ENCODE measurements around the gene TTC39B. TPM values are rescaled to one million over a fixed set of nuclear protein-coding genes. Genes with fewer than 3 reads are reported as not detected.

The TTC39B gene
- total and polyA plus RNA-seq, 4 donors, result 1.8 to 11.7 (median 2.8) TPM

DNA sequence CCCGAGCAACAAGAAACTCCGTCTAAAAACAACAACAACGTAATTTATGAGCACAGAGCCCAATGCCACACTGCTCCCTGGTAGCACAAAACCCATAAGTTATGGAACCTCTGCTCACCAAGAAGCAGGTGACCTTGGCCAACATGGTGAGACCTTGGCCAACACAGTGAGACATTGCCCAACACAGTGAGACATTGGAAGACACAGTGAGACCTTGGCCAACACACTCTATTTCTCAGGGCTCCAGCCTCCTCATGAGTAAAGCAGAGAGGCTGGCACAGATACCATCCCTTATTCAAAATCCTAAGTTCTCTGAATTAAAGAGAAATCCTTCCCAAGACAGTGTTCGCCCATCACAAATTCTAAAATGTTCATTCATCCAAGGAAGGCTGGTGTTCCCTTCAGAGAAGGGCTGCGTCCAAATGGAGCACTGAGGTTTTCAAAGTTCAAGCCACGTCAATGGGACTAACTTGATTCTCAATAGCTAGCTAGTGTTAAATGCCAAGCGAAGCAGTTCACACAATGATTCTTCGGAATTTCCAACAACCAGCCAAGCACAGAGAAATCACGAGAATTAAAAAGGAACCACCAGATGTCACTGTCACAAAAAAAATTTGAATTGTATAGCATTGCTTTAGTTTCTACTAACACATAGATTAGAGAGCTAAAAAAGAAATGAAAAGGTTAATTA lies 29.5 kb downstream of the TTC39B start:
- H3K4me3 ChIP-seq (ENCODE audit: low read depth in 1 of 3, low read length in 3 of 3), result no peak overlapping the region
- H3K27ac ChIP-seq (ENCODE audit: low read depth in 1 of 2, low read length in 2 of 2), result no peak overlapping the region
- peaks cover 1 to 35% (median 21%) of the 10 kb centered on the region in 4 donors for H3K4me1 ChIP-seq (ENCODE audit: control insufficient read depth in 4 of 4, insufficient read depth in 4 of 4, low read length in 3 of 4)
- no peaks in the 10 kb centered on the region for H3K9me3 ChIP-seq (ENCODE audit: control insufficient read depth in 4 of 4, low read length in 3 of 4)
- no peak for TF ChIP-seq HNF4G (IDR thresholded peaks at IDR 0.05)
- TF ChIP-seq RAD21 (IDR thresholded peaks at IDR 0.05), result peak; percentile 80 to 82
- peak; percentile 50 for TF ChIP-seq CTCF (IDR thresholded peaks at IDR 0.05; ENCODE audit: low read depth, low read length, missing input control)
- no peak overlapping the region for H3K9ac ChIP-seq (ENCODE audit: low read depth in 1 of 2, low read length in 2 of 2)
- H3K36me3 ChIP-seq (ENCODE audit: control insufficient read depth in 4 of 4, insufficient read depth in 3 of 4, low read depth in 1 of 4, low read length in 3 of 4), result no peaks in the 10 kb centered on the region
- WGBS, result 56% methylated on average over 9 of the region's 9 CpGs
- H3K27me3 ChIP-seq (ENCODE audit: control insufficient read depth in 4 of 4, insufficient read depth in 4 of 4, low read length in 3 of 4), result no peaks in the 10 kb centered on the region
- no peak for DNase-seq (ENCODE audit: low spot score)

DNA sequence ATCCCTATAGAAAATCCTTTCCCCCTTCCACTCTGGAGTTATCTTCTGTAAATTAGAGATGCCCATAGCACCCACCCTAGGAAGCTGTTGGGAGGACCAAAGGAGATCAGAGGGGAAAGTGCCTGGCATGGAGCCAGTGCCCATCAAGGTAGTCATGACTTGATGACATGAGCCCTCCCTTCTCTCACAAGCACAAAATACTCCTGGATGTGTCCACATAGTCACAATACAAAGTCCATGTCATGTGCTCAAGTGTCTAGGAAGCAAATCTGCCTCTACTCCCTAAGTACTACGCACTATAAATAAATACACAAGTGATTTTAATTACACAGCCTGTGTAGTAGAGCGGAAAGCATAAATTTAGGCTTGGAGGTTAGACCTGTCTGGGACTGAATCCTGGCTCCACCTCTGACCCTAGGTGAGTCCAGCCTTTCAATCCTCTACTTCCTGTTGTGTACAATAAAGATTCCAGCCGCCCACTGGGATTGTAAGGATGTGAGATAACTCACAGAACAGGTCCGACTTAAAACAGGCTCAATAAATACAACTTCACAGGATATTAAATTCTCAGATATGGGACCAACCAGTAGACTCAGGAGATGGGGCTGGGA lies 30.6 kb downstream of the TTC39B start:
- H3K27me3 ChIP-seq (ENCODE audit: control insufficient read depth in 4 of 4, insufficient read depth in 4 of 4, low read length in 3 of 4), result no peaks in the 10 kb centered on the region
- no peak overlapping the region for H3K9ac ChIP-seq (ENCODE audit: low read depth in 1 of 2, low read length in 2 of 2)
- H3K4me3 ChIP-seq (ENCODE audit: low read depth in 1 of 3, low read length in 3 of 3), result no peak overlapping the region
- TF ChIP-seq CTCF (IDR thresholded peaks at IDR 0.05; ENCODE audit: low read depth, low read length, missing input control) (no peak), NR2F2 (IDR thresholded peaks at IDR 0.05) (no peak), HNF4G (IDR thresholded peaks at IDR 0.05) (no peak), RXRA (IDR thresholded peaks at IDR 0.05) (no peak), RAD21 (IDR thresholded peaks at IDR 0.05) (no peak), TAF1 (conservative IDR thresholded peaks at IDR 0.05) (no peak), SP1 (IDR thresholded peaks at IDR 0.05) (no peak), EGR1 (IDR thresholded peaks at IDR 0.05; ENCODE audit: low read depth in 2 of 2) (no peak), FOXA1 (IDR thresholded peaks at IDR 0.05) (no peak), FOXA2 (IDR thresholded peaks at IDR 0.05) (no peak), YY1 (IDR thresholded peaks at IDR 0.05) (no peak), GABPA (IDR thresholded peaks at IDR 0.05 in 1 of 2, conservative IDR thresholded peaks at IDR 0.05 in 1 of 2) (no peak), HNF4A (conservative IDR thresholded peaks at IDR 0.05) (no peak), JUND (IDR thresholded peaks at IDR 0.05) (no peak)
- TF ChIP-seq, protein P1, sequence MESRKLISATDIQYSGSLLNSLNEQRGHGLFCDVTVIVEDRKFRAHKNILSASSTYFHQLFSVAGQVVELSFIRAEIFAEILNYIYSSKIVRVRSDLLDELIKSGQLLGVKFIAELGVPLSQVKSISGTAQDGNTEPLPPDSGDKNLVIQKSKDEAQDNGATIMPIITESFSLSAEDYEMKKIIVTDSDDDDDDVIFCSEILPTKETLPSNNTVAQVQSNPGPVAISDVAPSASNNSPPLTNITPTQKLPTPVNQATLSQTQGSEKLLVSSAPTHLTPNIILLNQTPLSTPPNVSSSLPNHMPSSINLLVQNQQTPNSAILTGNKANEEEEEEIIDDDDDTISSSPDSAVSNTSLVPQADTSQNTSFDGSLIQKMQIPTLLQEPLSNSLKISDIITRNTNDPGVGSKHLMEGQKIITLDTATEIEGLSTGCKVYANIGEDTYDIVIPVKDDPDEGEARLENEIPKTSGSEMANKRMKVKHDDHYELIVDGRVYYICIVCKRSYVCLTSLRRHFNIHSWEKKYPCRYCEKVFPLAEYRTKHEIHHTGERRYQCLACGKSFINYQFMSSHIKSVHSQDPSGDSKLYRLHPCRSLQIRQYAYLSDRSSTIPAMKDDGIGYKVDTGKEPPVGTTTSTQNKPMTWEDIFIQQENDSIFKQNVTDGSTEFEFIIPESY (IDR thresholded peaks at IDR 0.05), result no peak
- TF ChIP-seq, protein P2, sequence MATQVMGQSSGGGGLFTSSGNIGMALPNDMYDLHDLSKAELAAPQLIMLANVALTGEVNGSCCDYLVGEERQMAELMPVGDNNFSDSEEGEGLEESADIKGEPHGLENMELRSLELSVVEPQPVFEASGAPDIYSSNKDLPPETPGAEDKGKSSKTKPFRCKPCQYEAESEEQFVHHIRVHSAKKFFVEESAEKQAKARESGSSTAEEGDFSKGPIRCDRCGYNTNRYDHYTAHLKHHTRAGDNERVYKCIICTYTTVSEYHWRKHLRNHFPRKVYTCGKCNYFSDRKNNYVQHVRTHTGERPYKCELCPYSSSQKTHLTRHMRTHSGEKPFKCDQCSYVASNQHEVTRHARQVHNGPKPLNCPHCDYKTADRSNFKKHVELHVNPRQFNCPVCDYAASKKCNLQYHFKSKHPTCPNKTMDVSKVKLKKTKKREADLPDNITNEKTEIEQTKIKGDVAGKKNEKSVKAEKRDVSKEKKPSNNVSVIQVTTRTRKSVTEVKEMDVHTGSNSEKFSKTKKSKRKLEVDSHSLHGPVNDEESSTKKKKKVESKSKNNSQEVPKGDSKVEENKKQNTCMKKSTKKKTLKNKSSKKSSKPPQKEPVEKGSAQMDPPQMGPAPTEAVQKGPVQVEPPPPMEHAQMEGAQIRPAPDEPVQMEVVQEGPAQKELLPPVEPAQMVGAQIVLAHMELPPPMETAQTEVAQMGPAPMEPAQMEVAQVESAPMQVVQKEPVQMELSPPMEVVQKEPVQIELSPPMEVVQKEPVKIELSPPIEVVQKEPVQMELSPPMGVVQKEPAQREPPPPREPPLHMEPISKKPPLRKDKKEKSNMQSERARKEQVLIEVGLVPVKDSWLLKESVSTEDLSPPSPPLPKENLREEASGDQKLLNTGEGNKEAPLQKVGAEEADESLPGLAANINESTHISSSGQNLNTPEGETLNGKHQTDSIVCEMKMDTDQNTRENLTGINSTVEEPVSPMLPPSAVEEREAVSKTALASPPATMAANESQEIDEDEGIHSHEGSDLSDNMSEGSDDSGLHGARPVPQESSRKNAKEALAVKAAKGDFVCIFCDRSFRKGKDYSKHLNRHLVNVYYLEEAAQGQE (IDR thresholded peaks at IDR 0.05), result no peak
- TF ChIP-seq, protein P3, sequence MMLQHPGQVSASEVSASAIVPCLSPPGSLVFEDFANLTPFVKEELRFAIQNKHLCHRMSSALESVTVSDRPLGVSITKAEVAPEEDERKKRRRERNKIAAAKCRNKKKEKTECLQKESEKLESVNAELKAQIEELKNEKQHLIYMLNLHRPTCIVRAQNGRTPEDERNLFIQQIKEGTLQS (IDR thresholded peaks at IDR 0.05), result no peak
- TF ChIP-seq, protein P4, sequence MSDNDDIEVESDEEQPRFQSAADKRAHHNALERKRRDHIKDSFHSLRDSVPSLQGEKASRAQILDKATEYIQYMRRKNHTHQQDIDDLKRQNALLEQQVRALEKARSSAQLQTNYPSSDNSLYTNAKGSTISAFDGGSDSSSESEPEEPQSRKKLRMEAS (IDR thresholded peaks at IDR 0.05), result no peak
- H3K9me3 ChIP-seq (ENCODE audit: control insufficient read depth in 4 of 4, low read length in 3 of 4), result no peaks in the 10 kb centered on the region
- 80% methylated on average over 4 of the region's 4 CpGs for WGBS
- DNase-seq (ENCODE audit: low spot score), result no peak
- H3K27ac ChIP-seq (ENCODE audit: low read depth in 1 of 2, low read length in 2 of 2), result no peak overlapping the region
- H3K36me3 ChIP-seq (ENCODE audit: control insufficient read depth in 4 of 4, insufficient read depth in 3 of 4, low read depth in 1 of 4, low read length in 3 of 4), result no peaks in the 10 kb centered on the region
- H3K4me1 ChIP-seq (ENCODE audit: control insufficient read depth in 4 of 4, insufficient read depth in 4 of 4, low read length in 3 of 4), result peaks cover 1 to 35% (median 21%) of the 10 kb centered on the region in 4 donors
